ENCODE data around the gene CRIP3.

DNA sequence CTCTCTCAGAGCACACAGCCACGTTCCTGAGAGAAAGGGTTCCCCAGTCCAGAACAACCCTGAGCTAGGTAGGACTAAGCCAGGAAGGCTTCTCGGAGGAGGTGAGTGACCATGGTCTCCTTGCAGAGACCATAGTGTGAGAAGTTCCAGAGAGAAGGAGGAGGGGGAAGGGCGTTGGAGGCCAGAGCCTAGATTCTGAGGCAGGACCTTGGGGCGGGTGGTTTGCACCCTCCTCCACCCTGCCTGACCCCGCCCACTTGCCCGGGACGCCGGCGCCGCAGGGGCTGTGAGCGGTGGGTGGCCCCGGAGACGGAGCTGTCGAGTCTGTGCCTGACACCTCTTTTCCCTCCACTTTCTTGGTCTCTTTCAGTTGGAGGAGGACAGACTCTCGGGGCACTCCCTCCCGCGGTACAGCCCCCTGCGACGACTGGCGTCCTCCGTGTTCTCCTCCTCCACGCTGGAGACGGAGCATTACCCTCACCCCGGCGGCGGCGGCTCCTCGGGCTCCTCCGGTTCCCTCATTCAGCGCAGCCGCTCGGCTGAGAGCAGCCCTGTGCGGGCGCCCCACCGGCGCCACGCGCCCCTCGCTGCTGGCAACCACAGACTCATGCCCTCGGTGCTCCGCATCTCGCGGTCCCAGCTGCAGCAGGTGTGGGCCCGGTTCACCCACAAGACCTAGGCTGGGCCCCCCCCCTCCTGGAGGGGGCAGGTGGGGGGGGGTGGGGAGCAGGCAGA, 39.2 kb downstream of the CRIP3 start:
- TF ChIP-seq, protein P1, sequence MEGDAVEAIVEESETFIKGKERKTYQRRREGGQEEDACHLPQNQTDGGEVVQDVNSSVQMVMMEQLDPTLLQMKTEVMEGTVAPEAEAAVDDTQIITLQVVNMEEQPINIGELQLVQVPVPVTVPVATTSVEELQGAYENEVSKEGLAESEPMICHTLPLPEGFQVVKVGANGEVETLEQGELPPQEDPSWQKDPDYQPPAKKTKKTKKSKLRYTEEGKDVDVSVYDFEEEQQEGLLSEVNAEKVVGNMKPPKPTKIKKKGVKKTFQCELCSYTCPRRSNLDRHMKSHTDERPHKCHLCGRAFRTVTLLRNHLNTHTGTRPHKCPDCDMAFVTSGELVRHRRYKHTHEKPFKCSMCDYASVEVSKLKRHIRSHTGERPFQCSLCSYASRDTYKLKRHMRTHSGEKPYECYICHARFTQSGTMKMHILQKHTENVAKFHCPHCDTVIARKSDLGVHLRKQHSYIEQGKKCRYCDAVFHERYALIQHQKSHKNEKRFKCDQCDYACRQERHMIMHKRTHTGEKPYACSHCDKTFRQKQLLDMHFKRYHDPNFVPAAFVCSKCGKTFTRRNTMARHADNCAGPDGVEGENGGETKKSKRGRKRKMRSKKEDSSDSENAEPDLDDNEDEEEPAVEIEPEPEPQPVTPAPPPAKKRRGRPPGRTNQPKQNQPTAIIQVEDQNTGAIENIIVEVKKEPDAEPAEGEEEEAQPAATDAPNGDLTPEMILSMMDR (IDR thresholded peaks at IDR 0.05): no peak
- no peak for TF ChIP-seq MXD4 (CRISPR knock-in tag; IDR thresholded peaks at IDR 0.05; ENCODE audit: borderline replicate concordance)
- TF ChIP-seq TP53 (CRISPR knock-in tag; IDR thresholded peaks at IDR 0.05): no peak
- TF ChIP-seq FOXJ3 (CRISPR knock-in tag; IDR thresholded peaks at IDR 0.05; ENCODE audit: borderline replicate concordance): no peak
- TF ChIP-seq ZNF423 (CRISPR knock-in tag; IDR thresholded peaks at IDR 0.05): peak; percentile 33; the same call in 1 of the 2 replicates
- TF ChIP-seq, protein P2, sequence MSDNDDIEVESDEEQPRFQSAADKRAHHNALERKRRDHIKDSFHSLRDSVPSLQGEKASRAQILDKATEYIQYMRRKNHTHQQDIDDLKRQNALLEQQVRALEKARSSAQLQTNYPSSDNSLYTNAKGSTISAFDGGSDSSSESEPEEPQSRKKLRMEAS (CRISPR knock-in tag; IDR thresholded peaks at IDR 0.05): peak; percentile 48; the same call in 1 of the 2 replicates
- TF ChIP-seq ZNF317 (CRISPR knock-in tag; IDR thresholded peaks at IDR 0.05; ENCODE audit: borderline replicate concordance, low read depth): no peak
- TF ChIP-seq PRRX2 (CRISPR knock-in tag; IDR thresholded peaks at IDR 0.05): no peak
- no peak for TF ChIP-seq ELF4 (CRISPR knock-in tag; IDR thresholded peaks at IDR 0.05; ENCODE audit: low read depth)
- TF ChIP-seq JUN (CRISPR knock-in tag; IDR thresholded peaks at IDR 0.05): no peak
- TF ChIP-seq ZNF416 (CRISPR knock-in tag; IDR thresholded peaks at IDR 0.05): no peak
- TF ChIP-seq, protein P3, sequence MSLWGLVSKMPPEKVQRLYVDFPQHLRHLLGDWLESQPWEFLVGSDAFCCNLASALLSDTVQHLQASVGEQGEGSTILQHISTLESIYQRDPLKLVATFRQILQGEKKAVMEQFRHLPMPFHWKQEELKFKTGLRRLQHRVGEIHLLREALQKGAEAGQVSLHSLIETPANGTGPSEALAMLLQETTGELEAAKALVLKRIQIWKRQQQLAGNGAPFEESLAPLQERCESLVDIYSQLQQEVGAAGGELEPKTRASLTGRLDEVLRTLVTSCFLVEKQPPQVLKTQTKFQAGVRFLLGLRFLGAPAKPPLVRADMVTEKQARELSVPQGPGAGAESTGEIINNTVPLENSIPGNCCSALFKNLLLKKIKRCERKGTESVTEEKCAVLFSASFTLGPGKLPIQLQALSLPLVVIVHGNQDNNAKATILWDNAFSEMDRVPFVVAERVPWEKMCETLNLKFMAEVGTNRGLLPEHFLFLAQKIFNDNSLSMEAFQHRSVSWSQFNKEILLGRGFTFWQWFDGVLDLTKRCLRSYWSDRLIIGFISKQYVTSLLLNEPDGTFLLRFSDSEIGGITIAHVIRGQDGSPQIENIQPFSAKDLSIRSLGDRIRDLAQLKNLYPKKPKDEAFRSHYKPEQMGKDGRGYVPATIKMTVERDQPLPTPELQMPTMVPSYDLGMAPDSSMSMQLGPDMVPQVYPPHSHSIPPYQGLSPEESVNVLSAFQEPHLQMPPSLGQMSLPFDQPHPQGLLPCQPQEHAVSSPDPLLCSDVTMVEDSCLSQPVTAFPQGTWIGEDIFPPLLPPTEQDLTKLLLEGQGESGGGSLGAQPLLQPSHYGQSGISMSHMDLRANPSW (CRISPR knock-in tag; conservative IDR thresholded peaks at IDR 0.05; ENCODE audit: low read depth): no peak
- no peak for TF ChIP-seq RELA (CRISPR knock-in tag; IDR thresholded peaks at IDR 0.05; ENCODE audit: borderline replicate concordance)

Measured in WTC11 (cell line).